Stimulated activated CD8-positive, alpha-beta memory T cell treated with anti-CD3 and anti-CD28 coated beads, Interleukin-12 subunit alpha, Interleukin-12 subunit beta, amount 100 ng/mL, for 4 hours (primary cell): Measurements from ENCODE around the gene ERBB3.
"Not testable (repeated sequence)": the region's sequence is repeated elsewhere in the genome, so short reads cannot be mapped to it uniquely, and the experiment has no call there.

Experiments used
- DNase-seq: peaks from one replicate; pipeline ENCODE4 v3.0.0-alpha.2; 2020; ENCODE audit warnings: low read depth

Gene ERBB3

GRCh38 chr12:56079723-56080555 is at the start of gene ERBB3:
ERBB3 (plus strand) TSS chr12:56080165; CDS start chr12:56080301, 136 bp downstream.
- peak; percentile 65 for DNase-seq

GRCh38 chr12:56031987-56032386 is 48.0 kb upstream of the ERBB3 start:
- DNase-seq, result no peak

GRCh38 chr12:56034586-56035332 is 45.2 kb upstream of the ERBB3 start:
- DNase-seq, result no peak

- no peak for DNase-seq
Measured at GRCh38 chr12:56037161-56037560, 42.8 kb upstream of the ERBB3 start.

- DNase-seq, result no peak
Measured at GRCh38 chr12:56038022-56038655, 41.8 kb upstream of the ERBB3 start.

GRCh38 chr12:56040151-56040550 is 39.8 kb upstream of the ERBB3 start:
- no peak for DNase-seq

- DNase-seq, result no peak
Measured at GRCh38 chr12:56040963-56041551, 38.9 kb upstream of the ERBB3 start.

GRCh38 chr12:56041552-56042429 is 38.2 kb upstream of the ERBB3 start, which contains the start of gene RPS26:
RPS26 (plus strand) TSS chr12:56041918; CDS start chr12:56042167, 249 bp downstream.
- peak; percentile 81 for DNase-seq

GRCh38 chr12:56042430-56042813 is 37.5 kb upstream of the ERBB3 start:
- DNase-seq, result not testable (repeated sequence)

- DNase-seq, result no peak
Measured at GRCh38 chr12:56042843-56043242, 37.1 kb upstream of the ERBB3 start.

GRCh38 chr12:56046027-56046780 is 33.8 kb upstream of the ERBB3 start:
- DNase-seq, result no peak

- DNase-seq, result no peak
Measured at GRCh38 chr12:56053407-56053893, 26.5 kb upstream of the ERBB3 start.

- DNase-seq, result not testable (repeated sequence)
Measured at GRCh38 chr12:56059964-56060363, 20.0 kb upstream of the ERBB3 start.

GRCh38 chr12:56061982-56062381 is 18.0 kb upstream of the ERBB3 start:
- DNase-seq, result no peak

GRCh38 chr12:56062996-56063395 is 17.0 kb upstream of the ERBB3 start:
- no peak for DNase-seq

- DNase-seq, result no peak
Measured at GRCh38 chr12:56071648-56072047, 8.3 kb upstream of the ERBB3 start.

GRCh38 chr12:56074396-56074795 is 5.6 kb upstream of the ERBB3 start:
- DNase-seq, result no peak

GRCh38 chr12:56077966-56078365 is 2.0 kb upstream of the ERBB3 start:
- not testable (repeated sequence) for DNase-seq

- DNase-seq, result no peak
Measured at GRCh38 chr12:56078427-56078826, 1.5 kb upstream of the ERBB3 start.
